ENCODE results near the gene DOCK3.
"Not testable (repeated sequence)": the region's sequence is repeated elsewhere in the genome, so short reads cannot be mapped to it uniquely, and the experiment has no call there.

DNA sequence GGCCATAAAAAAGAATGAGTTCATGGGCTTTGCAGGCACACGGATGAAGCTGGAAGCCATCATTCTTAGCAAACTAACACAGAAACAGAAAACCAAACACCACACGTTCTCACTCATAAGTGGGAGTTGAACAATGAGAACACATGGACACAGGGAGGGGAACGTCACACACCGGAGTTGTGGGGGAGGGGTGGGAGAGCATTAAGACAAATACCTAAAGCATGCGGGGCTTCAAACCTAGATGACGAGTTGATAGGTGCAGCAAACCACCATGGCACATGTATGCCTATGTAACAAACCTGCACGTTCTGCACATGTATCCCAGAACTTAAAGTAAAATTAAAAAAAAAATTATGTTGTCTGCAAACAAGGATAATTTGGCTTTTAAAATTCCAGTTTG, 200.1 kb downstream of the DOCK3 start:
- TF ChIP-seq, protein P1, sequence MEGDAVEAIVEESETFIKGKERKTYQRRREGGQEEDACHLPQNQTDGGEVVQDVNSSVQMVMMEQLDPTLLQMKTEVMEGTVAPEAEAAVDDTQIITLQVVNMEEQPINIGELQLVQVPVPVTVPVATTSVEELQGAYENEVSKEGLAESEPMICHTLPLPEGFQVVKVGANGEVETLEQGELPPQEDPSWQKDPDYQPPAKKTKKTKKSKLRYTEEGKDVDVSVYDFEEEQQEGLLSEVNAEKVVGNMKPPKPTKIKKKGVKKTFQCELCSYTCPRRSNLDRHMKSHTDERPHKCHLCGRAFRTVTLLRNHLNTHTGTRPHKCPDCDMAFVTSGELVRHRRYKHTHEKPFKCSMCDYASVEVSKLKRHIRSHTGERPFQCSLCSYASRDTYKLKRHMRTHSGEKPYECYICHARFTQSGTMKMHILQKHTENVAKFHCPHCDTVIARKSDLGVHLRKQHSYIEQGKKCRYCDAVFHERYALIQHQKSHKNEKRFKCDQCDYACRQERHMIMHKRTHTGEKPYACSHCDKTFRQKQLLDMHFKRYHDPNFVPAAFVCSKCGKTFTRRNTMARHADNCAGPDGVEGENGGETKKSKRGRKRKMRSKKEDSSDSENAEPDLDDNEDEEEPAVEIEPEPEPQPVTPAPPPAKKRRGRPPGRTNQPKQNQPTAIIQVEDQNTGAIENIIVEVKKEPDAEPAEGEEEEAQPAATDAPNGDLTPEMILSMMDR (IDR thresholded peaks at IDR 0.05; ENCODE audit: extremely low read depth in 1 of 2, insufficient read depth in 1 of 2, low read depth in 1 of 2, low read length in 2 of 2): not testable (repeated sequence)
- not testable (repeated sequence) for TF ChIP-seq POLR2A (IDR thresholded peaks at IDR 0.05; ENCODE audit: low read depth, low read length); POLR2AphosphoS5 (IDR thresholded peaks at IDR 0.05; ENCODE audit: insufficient read depth, low read depth, low read length); EZH2 (IDR thresholded peaks at IDR 0.05; ENCODE audit: borderline replicate concordance, low read depth, low read length, severe bottlenecking); JUN (IDR thresholded peaks at IDR 0.05; ENCODE audit: borderline replicate concordance, insufficient read depth, insufficient read length, low read depth); MYC (IDR thresholded peaks at IDR 0.05; ENCODE audit: low read depth, low read length); FOS (IDR thresholded peaks at IDR 0.05; ENCODE audit: borderline replicate concordance, insufficient read depth, low read length); GATA2 (IDR thresholded peaks at IDR 0.05; ENCODE audit: insufficient read depth, insufficient read length, low read depth, low read length)
- TF ChIP-seq, protein P2, sequence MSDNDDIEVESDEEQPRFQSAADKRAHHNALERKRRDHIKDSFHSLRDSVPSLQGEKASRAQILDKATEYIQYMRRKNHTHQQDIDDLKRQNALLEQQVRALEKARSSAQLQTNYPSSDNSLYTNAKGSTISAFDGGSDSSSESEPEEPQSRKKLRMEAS (IDR thresholded peaks at IDR 0.05; ENCODE audit: insufficient read depth, insufficient read length): not testable (repeated sequence)

Data from endothelial cell of umbilical vein (primary cell).